HG02642 (cell line): ENCODE data around the gene IFNG.
"Not testable (repeated sequence)": the region's sequence is repeated elsewhere in the genome, so short reads cannot be mapped to it uniquely, and the experiment has no call there.

Source experiments
- ATAC-seq: cut with Tn5 transposase; IDR thresholded peaks from one replicate; pipeline ENCODE4 v1.9.1; 2021; ENCODE audit warnings: mild to moderate bottlenecking; ENCODE audit not compliant: unreplicated experiment, poor library complexity

IFNG gene

DNA sequence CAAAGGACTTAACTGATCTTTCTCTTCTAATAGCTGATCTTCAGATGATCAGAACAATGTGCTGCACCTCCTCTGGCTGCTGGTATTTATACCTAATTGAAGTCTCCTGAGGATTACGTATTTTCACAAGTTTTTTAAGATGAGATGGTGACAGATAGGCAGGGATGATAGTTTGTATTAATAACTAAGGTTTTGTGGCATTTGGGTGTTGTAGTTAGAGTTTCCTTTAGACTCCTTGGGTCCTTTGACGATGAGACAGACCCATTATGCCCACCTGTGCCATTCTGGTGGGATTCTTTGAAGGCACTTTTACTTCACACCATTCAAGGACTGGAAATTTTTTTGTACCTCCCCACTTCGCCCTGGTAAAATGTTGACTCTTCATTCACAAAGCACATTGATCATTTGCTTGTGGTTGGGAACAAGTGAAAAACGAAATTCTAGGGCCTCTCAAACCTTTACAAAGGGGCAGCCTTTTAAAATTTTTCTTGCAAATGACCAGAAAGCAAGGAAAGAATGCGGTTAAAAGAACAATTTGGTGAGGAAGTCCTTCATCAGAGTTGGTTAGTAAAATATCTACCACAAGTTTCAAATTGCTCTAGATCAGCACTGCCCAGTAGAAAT lies at the start of gene IFNG:
Gene IFNG (minus strand): TSS at position 60 of the 624 bp plus-strand sequence. CDS start 125 bp downstream, outside the sequence.
- peak; percentile 62 for ATAC-seq

DNA sequence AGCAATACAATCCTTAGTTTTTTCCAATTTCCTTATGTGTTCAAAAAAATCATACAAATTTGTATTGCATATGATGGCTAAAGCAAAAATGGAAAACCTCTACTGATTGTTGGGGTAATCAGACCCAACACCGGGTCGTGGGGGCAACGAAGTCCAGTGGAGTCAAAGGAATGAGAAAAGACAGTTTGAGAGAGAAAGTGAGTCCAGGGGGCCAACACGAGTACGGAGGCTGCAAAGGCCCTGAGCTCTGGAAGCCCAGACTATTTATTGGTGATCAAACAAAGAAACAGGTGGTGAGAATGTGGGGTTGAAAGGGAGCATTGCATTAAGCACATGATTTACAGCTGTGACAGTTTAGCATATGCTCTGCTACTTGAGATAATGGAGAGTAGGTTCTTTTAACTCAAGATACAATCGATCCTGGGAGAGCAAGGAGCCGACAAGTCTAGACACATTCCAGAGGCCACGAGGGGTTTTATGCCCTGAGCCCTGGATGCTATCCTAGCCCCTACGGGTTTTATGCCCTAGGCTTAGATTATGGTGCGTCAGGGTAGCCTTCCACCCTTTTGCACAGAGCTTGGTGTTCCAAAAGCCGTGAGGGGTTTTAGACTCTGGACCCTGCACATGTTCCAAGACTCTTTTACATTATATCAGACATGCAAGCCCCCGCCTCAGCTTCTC lies 49.6 kb upstream of the IFNG start:
- not testable (repeated sequence) for ATAC-seq

DNA sequence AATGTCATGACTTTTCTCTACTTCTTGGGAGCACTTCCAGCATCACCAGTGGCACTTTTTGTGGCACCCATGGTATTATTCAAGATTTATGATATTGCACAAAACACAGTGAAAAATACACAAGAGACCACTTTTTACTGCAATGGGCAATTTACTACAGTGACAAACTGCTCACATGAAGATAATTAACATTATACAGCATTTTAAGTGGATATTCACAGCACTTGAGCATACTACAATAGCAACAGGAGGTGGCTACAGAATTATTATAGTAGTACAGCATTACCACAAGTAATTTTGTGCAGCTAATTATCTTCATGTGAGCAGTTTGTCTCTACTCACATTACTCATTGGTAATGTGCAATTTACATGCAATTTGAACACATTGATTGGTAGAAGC lies 47.7 kb upstream of the IFNG start:
- ATAC-seq, result no peak

DNA sequence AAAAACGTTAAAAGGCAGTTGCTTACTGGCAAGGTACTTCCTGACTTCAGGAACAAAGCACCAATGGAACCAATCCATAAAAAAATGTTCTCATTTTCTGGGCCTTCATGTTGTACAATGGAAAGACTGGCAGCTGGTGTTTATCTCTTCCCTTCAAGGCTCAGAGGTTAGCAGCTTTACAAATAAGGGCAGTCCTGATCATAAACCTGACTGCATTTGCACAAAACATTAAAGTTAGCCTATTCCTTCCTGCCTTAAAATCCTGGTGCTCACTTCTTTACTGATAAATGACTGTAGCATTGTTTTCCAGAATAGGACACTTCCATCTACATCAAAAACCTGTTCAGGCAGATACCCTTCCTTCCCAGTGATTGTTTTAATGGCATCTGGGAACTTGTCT lies 46.9 kb upstream of the IFNG start:
- no peak for ATAC-seq

DNA sequence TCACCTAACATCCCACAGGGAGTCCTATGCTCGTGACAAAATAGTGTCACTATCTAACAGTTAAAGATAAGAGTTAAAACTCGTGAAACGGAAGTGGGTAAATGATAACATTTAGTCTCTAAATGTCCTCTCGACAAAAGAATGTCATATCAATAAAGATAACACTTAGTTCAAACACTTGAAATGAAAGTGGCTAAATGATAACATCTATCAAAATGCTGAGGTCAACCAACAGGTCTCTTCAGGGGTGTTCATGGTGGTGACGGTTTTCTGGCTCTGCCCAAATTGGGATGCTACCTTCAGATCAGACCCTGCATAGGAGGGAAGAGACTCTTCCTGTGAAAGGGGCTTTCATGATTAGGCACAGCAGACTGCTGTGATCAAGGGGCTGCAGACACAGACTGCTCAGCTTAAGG lies 43.9 kb upstream of the IFNG start:
- no peak for ATAC-seq

DNA sequence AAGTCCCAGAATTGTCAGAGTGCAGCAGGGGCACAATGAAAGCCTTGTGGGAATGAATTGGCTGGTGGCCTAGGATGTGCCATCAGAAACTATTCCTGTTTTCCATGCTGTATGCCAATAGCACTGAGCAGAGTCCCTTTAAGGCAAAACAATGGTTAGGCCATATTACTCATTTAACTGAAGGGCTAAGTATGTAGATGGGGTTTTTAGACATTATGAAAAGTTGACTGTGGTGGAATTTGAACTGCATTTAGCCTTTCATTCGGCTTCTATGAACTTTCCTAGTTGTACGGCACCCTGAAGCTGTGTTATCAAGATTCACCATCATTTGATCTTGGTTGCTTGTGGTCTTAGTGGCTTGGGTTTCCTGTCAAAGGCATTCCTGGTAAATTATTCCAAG lies 41.3 kb upstream of the IFNG start:
- no peak for ATAC-seq

DNA sequence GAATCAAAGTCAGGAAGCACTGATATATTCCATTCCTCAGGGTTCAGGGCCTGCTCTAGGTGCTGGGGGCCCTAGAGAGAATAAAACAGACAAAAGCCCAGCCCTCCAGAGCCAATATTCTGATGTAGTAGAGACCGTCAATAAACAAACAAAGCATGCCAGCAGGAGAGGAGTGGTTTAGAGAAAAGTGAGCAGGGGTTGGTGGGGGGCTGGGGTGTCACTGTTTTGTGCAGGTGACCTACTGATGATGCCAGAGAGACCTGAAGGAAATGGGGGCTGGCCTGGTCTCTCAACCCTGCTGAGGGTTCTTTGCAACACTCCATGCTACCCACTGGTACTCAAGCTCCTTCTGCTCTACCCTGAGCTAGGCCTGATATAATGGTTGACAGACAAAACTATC lies 39.6 kb upstream of the IFNG start:
- ATAC-seq, result no peak

DNA sequence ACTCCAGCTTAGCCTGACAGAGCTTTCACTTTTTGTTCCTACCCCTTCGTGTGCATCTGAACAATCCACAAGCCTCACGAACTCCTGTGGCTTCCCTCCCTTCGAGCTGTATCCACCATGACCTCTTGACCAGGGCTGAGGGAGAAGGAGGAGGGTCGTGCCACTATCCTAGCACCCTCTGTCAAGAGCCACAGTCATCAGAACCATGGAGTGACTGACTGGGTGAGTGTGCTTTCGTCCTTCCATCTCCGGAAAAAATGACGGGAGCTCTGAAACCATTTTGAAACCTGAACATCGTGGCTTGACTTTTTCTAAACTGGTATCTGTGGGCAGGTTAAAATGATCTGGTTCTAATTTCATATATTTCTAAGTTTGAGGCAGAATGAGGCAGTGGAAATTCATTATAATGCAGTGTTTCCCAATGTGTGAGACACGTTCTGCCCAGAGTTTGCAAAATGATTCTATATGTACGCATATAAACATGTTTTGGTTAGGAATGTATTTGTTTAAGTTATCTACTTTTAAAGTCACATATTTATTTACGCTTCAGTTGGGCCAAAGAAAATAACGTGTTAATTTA lies 39.1 kb upstream of the IFNG start:
- ATAC-seq, result no peak

DNA sequence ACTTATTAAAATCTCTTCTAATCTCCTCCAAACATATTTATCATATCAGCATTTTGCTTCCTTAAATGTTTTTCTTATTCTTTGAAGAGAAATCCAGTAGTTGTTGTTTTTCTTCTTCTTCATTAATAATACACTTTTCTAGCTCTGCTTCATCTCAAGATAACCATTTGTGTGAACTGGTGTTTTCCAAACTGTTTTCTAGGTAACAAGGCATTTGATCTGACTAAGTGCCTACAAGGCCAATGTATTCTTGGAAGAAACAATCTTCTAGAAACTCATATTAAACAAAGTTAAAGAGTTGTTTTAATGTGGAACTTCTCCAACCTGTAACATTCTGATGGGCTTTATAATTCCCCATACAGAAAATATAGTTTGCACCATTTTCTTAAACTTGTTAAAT lies 30.8 kb upstream of the IFNG start:
- no peak for ATAC-seq

DNA sequence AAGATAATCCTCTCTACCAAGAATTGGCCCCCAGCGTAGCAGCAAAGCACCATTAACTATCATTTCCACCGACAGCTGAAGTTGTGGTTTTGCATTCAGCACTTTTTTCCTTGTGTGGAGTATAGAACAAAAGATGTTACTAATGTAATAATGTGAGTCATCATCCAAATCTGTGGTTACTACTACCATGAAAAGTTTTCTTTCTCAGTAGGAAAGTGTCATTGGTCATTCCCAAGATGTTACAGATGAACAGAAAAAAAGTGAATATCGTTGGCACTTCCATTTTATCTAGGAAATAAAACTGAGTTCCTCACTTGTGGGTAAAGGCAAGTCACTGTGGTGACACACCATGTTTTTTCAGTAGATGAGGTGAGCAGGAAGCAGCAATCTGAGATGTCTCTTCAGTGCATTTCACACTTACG lies 30.3 kb upstream of the IFNG start:
- no peak for ATAC-seq

DNA sequence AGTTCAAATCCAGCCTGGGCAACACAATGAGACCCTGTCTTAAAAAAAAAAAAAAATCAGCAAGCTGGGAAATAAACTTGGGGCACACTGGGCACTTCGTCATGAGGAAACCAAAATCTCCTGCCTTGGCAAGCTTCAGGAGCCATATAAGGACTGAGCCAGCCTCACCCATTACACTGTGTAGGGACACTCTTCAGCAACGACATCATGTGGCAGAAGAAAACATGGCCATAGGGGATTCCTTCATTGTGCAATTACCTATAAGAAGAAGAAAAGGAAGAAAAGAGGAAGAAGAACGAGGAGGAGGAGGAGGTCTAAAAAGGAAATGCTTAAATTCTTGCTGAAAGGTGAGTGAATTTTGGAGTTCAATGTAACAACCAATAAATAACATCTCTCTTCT lies 26.1 kb upstream of the IFNG start:
- ATAC-seq, result no peak

DNA sequence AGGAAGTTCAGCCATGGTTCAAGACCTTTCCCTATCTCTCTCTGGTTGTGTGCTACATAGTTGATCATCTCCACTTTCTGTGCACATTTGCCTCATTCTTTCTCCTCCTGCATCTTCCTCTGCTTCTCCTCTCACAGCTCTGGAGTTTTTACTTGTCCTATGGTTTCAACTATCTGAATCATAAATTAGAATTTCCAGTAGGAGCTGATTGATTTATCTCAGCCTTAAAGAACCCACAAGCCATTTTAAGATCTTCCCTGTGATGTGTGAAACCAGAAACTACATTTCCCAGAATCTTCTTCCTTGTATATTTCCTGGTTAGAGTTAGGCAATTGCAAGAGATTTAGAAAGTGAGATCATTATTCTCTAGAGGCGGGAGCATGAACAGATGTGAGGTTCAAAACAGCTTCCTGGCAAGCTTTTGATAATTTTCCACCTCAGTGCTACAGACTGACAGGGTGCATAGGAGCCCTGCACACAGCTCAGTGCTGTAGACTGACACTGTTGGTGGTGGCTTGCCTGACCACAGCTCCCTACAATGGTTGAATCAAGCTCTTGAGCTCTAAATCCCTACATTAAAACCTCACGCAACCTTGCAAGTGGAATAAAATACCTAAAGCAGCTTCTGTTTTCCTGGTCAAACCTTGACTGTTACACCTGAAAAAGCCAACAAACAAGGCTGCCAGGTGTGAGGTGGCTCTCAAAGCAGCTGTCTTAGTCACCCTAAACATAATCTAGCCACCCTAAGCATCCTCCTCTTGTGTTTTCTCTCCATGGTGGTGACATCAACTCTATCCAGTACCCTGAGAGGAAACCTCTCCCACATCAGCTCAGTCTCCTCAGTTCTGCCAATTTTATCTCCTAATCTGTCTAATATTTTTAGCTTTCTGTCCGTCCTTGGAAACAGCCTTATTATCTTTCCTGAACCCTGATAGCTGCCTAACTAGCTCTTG lies 21.5 kb upstream of the IFNG start:
- peak; percentile 62 for ATAC-seq

DNA sequence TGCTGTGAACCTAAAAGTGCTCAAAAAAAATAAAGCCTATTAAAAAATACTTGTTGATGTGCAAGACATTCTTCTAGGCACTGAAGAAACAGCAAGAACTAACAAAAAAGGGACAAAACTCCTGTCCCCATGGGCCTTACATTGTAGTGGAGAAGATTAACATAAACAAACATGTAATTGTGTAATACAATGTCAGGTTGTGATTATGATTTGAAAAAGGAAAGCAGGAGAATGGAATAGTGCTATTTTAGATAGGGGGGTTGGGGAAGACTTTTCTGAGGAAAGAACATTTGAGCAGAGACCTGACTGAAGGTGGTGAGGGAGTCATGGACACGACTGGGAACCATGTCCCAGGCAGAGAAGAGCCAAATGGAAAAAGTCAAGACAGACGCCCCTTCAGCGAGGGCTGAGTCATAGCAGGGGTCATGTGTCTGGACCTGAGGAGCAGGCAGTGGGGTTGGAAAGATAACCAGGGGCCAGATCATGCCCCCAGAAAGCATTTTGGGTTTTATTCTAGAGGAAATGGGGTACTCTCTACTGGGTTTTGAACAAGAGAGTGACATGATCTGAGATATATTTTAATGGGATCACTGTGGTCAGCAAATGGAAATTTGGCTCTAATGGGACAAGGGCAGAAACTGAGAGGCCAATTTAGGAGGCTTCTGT lies 19.4 kb upstream of the IFNG start:
- no peak for ATAC-seq

DNA sequence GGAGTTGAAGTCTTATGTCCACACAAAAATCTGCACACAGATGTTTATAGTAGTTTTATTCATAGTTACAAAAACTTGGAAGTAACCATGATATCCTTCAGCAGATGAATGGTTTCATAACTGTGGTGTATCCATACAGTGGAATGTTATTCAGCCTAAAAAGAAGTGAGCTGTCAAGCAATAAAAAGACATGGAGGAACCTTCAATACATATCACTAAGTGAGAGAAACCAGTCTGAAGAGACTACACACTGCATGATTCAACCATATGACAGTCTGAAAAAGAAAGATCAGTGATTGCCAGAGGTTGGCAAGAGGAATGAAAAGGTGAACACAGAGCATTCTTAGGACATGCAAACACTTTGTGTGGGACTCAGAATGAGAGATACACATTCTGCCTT lies 18.6 kb upstream of the IFNG start:
- ATAC-seq, result no peak

DNA sequence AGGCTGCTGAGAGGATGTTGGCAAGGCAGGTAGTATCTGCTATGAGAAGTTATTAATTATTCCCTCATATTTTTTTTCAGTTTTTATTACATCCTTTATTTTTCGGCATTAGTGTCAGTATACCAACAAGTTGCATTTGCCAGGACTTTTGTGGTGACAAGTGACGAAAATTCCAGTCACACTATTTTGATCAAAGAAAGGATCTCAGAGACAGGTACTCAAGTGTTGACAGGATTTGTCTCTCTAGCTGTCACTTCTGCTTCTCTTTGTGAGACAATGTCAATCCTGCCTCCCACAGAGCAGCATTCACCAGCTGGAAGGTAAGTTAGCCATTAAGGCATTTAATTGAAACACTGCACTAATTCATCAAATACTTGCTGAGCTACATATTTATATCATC lies 18.0 kb upstream of the IFNG start:
- no peak for ATAC-seq

DNA sequence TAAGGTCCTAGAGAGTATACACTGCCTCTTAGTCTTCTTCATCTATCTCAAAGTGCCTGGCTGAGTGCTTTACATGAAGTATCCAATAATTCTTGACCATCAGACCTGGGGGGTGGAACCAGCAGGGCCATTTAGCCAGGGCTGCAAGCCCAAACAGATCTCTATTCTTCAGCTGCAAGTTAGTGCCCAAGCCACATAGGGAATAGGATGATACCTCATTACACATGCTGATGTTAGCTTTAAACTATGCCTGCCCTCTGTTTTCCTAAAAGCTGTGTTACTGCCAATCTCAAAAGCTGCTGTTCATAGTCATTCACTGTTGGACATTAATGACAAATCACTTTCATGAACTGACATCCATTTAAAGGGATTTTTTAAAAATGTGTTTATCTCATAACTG lies 16.7 kb upstream of the IFNG start:
- no peak for ATAC-seq

DNA sequence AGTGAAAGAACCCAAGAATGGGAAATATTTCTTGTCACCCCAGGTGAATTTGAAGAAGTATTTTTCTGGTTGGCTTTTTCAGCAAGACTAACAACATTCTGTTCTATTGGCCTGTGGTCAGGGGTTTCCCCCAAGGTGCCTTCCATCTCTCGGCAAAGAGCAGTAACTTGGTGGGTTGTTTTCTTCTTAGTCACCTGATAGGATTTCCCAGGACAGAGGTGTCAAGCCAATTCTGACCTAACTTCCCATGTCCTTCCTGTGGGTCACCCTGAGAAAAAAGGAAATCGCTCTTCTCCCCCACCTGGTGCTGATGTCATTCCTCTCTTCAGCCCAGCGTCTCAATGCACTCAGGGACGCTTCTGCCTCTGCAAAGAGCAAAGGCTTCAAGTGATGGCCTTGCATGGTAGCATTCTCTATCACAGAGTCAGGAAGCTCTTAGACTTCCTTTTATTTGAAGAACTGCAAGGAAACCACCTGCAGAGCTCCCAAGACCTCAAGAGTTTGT lies 16.1 kb upstream of the IFNG start:
- peak; percentile 92 for ATAC-seq

DNA sequence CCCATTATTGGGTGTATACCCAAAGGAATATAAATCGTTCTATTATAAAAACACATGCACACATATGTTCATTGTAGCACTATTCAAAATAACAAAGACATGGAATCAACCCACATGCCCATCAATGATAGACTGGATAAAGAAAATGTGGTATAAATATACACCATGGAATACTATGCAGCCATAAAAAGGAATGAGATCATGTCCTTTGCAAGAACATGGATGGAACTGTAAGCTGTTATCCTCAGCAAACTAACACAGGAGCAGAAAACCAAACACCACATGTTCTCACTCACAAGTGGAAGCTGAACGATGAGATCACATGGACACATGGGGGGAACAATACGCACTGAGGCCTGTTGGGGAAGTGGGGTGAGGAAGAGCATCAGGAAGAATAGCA lies 15.2 kb upstream of the IFNG start:
- ATAC-seq, result not testable (repeated sequence)

DNA sequence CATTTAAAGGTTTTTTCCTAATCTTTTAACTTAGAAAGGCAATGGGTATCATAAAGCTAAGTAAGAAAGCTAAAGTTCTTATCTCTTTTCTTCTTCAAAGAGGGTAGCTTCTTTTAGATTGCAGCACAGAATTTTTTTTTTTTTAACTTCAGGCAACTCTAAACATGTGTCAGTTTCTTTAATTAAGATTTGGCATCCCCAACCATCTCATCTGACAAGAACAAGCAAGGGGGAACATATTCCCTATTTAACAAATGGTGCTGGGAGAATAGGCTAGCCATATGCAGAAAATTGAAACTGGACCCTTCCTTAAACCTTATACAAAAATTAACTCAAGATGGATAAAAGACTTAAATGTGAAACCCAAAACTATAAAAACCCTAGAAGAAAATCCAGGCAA lies 14.3 kb upstream of the IFNG start:
- no peak for ATAC-seq

DNA sequence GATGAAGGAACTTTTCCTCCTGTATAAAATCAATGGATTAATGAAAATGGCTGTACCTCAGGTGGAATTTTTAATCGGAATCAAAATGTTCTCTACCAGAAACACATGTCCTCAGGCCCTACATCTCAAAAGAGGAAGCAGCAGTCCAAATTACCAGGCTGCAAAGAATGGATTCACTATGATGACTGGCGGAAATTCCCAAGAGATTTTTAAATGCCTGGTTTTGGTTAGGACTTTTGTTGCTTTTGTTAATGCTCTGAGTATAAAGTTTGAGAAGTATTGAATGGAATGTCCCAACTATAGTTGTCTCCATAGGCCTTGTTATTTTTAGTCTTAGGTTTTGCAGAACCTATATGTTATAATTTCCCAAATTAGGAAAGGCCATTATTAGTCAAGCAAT lies 11.2 kb upstream of the IFNG start:
- no peak for ATAC-seq
